Activated CD8-positive, alpha-beta T cell treated with anti-CD3 and anti-CD28 coated beads, Interleukin-2, amount 10 ng/mL, durations not matched to agents 7 days and 5 days (primary cell): ENCODE results near the gene ADI1. TPM values are rescaled to one million over a fixed set of nuclear protein-coding genes. Genes with fewer than 3 reads are reported as not detected.
A peak's percentile ranks its signal among the peaks of the same experiment; 100 is the strongest.

ENCODE experiments used
- ATAC-seq: fragments of 150-1000 bp; cut with Tn5 transposase; one replicate; pipeline ENCODE4 v1.10.0; 2021; ENCODE audit warnings: moderate library complexity
- CTCF ChIA-PET: fragments of 350-600 bp; sonication (Branson Sonifier 250); formaldehyde crosslinking; loops from one replicate; lab custom pipeline; 2021; ENCODE audit warnings: antibody characterized with exemption; lab: Charles Lee
- POLR2A ChIA-PET: fragments of 350-600 bp; sonication (Branson Sonifier 250); formaldehyde crosslinking; loops from one replicate; lab custom pipeline; 2021; ENCODE audit warnings: antibody characterized with exemption; lab: Charles Lee
- DNase-seq: peaks from one replicate; pipeline ENCODE4 v3.0.0-alpha.2; 2020
- H3K27ac Mint-ChIP-seq: one replicate; pipeline ENCODE4 v1.8.0; 2021; ENCODE audit warnings: mild to moderate bottlenecking, mixed read lengths
- H3K27me3 Mint-ChIP-seq: one replicate; pipeline ENCODE4 v1.8.0; 2021; ENCODE audit warnings: low read depth, mixed read lengths
- H3K36me3 Mint-ChIP-seq: one replicate; pipeline ENCODE4 v1.8.0; 2021; ENCODE audit warnings: low read depth, mixed read lengths
- H3K4me1 Mint-ChIP-seq: one replicate; pipeline ENCODE4 v1.8.0; 2021; ENCODE audit warnings: low read depth, mixed read lengths
- H3K4me3 Mint-ChIP-seq: one replicate; pipeline ENCODE4 v1.8.0; 2021; ENCODE audit warnings: mild to moderate bottlenecking, mixed read lengths
- H3K9me3 Mint-ChIP-seq: one replicate; pipeline ENCODE4 v1.8.0; 2022; ENCODE audit warnings: mixed read lengths; ENCODE audit not compliant: insufficient read depth
- total RNA-seq, 2 experiments: library from RNA; stranded (reverse); gene quantifications; one replicate each; pipeline ENCODE4 v1.2.3, GENCODE V29; 2021

ADI1 gene
- total RNA-seq, 2 experiments from 2014 or later = 17.5 to 19.8 TPM

DNA sequence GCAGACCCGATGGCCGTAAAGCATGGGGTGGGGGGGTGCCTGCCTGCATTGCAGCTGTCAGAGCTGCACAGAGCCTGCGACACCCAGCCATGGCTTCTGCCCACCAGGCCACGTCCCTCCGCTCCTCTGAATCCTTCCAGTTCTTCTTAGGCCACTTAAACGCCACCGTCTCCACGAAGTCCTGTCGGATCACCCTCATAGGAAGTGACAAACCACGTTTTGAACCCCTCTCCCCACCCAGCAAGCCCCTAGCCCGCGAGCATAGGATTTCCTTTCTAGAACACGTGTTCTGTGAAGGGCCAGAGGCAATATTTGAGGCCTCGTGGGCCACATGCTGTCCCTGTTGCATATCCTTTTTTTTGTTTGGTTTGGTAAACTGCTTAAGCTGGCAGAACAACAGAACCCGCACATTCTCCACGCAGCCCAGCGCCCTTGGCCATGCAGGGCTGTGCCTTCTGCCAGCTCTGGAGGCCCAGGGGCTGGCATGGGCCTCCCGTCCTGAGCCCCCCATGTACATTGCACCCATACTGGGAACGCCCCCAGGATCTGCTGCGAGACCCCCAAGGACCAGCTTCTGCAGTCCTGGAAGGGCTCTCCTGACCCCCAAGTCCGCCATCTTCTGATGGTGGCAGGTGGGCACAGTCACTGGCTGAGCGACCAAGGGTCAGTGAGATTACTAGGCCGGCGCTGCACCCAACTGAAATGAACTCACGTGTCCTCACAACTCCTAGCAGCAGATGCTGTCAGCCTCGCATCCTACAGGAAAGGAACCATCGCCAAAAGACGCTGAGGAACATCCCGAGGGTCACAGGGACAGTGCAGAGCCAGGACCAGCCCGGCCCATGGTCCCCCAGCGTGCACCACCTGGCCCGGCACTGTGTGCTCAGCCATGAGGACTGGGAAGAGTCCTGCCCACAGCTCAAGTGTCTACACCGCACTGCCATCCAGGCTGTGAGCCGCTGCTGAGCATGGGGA is 35.1 kb downstream of the ADI1 start:
- CTCF ChIA-PET = no interaction called here
- no peak overlapping the region for H3K4me3 Mint-ChIP-seq
- POLR2A ChIA-PET = no interaction called here
- H3K4me1 Mint-ChIP-seq = no peaks in the 10 kb centered on the region
- no peak overlapping the region for H3K27ac Mint-ChIP-seq
- H3K9me3 Mint-ChIP-seq = no peaks in the 10 kb centered on the region
- ATAC-seq (no peak), DNase-seq (no peak)
- H3K36me3 Mint-ChIP-seq = peaks cover 7% of the 10 kb centered on the region
- no peaks in the 10 kb centered on the region for H3K27me3 Mint-ChIP-seq

DNA sequence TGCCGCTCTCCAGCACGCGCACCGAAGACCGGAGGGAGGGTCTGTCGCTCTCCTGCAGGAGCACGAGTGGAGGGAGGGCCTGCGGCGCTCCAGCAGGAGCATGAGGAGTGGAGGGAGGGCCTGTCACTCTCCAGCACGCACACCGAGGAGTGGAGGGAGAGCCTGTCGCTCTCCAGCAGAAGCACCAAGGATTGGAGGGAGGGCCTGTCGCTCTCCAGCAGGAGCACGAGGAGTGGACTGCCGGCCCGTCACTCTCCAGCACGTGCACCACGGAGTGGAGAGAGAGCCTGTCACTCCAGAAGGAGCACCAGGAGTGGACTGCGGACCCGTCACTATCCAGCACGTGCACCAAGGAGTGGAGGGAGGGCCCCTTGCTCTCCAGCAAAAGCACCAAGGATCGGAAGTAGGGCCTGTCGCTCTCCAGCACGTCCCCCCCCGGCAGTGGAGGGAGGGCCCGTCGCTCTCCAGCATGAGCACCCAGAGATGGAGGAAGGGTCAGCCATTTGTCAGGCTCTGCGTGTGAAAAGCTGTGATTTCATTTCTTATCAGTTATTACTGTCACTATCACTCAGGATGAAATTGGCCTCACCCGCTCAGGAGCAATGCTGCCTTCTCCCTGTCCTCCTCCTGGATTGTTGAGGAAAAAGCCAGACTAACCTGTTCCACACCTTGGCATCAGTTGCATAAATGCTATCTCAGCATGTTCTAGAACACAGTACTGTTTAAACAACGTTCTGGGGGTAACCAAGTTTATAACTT is 35.9 kb downstream of the ADI1 start:
- H3K4me1 Mint-ChIP-seq = no peaks in the 10 kb centered on the region
- CTCF ChIA-PET = no interaction called here
- H3K9me3 Mint-ChIP-seq = no peaks in the 10 kb centered on the region
- H3K36me3 Mint-ChIP-seq = peaks cover 9% of the 10 kb centered on the region
- H3K4me3 Mint-ChIP-seq = no peak overlapping the region
- no peak overlapping the region for H3K27ac Mint-ChIP-seq
- POLR2A ChIA-PET = no interaction called here
- DNase-seq = no peak
- no peaks in the 10 kb centered on the region for H3K27me3 Mint-ChIP-seq
- ATAC-seq = peak; percentile 27

DNA sequence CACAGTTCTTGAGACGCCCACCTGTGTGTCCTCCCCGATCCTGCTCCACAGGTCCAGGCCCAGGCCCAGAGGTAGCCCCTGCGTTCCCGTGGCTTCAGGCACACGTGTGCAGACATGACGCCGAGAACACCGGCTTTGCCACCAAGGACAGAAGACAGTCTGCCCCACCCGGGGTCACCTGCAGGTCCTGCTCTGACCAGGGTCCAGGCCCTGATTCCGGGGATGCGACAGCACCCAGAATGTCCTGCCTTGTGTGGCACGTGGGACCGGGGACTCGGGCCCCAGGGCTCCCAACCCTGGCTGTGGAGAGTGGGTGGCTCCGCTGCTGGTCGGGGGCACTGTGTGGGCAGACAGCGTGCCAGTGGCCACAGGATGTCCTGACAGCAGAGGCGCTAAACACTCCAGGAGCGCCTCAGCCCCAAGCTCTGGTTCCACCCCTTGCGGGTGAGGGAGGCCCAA is 36.9 kb downstream of the ADI1 start:
- Mint-ChIP-seq H3K36me3 (peaks cover 9% of the 10 kb centered on the region), H3K4me3 (no peak overlapping the region), H3K4me1 (no peaks in the 10 kb centered on the region), H3K27me3 (no peaks in the 10 kb centered on the region), H3K27ac (no peak overlapping the region), H3K9me3 (no peaks in the 10 kb centered on the region)
- CTCF ChIA-PET = no interaction called here
- no peak for DNase-seq
- ATAC-seq = no peak
- POLR2A ChIA-PET = no interaction called here

DNA sequence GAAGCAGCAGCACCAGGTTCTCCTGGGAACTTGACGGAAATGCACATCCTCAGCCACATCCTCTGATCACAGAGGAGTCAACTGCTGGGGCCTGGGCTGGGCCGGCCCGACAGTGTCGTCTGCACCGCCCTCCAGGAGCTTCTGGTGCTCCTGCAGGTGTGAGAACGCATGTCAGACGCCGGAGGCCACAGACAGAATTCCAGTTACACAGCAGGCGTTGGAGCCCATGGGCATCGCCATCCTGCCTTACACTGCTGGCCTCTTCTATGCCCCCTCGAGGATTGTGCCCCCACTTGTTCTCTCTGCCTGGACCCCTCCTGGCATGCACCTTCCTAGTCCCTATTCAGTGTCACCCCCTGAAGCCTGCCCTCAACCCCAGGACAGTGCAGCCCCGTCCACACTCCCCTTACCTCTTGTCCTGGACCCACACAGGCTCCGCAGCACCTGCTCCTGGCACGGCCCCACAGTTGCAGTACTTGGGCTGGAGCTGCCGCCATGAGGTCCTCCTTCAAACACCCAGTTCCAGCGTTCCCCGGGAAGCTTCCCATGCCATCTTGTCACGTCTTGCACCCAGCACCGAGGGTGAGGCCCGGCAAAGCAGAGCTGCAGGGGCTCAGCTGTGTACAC is 37.5 kb downstream of the ADI1 start:
- CTCF ChIA-PET = no interaction called here
- DNase-seq = no peak
- POLR2A ChIA-PET = no interaction called here

DNA sequence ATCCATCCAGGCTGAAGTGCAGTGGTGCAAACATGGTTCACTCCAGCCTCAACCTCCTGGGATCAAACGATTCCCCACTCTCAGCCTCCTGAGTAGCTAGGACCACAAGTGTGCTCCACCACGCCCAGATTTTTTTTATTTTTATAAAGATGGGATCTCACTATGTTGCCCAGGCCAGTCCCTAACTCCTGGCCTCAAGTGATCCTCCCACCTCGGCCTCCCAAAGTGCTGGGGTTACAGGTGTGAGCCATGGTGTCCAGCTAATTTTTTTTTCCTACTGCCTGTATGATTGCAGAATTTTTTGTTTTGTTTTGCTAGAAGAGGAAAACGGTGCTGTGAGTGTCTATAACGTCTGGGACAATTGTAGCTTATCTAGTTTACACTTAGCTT is 38.3 kb downstream of the ADI1 start:
- H3K27me3 Mint-ChIP-seq = no peaks in the 10 kb centered on the region
- no peak overlapping the region for H3K27ac Mint-ChIP-seq
- no peak overlapping the region for H3K4me3 Mint-ChIP-seq
- no peaks in the 10 kb centered on the region for H3K9me3 Mint-ChIP-seq
- no peak for ATAC-seq
- ChIA-PET POLR2A (no interaction called here), CTCF (no interaction called here)
- no peak for DNase-seq
- H3K4me1 Mint-ChIP-seq = no peaks in the 10 kb centered on the region
- H3K36me3 Mint-ChIP-seq = peaks cover 9% of the 10 kb centered on the region

More for the DNA sequence above, 37.5 kb downstream of the ADI1 start:
- no peaks in the 10 kb centered on the region for H3K4me1 Mint-ChIP-seq
- H3K27ac Mint-ChIP-seq = no peak overlapping the region
- H3K4me3 Mint-ChIP-seq = no peak overlapping the region
- H3K36me3 Mint-ChIP-seq = peaks cover 9% of the 10 kb centered on the region
- no peak for ATAC-seq
- H3K9me3 Mint-ChIP-seq = no peaks in the 10 kb centered on the region
- H3K27me3 Mint-ChIP-seq = no peaks in the 10 kb centered on the region

DNA sequence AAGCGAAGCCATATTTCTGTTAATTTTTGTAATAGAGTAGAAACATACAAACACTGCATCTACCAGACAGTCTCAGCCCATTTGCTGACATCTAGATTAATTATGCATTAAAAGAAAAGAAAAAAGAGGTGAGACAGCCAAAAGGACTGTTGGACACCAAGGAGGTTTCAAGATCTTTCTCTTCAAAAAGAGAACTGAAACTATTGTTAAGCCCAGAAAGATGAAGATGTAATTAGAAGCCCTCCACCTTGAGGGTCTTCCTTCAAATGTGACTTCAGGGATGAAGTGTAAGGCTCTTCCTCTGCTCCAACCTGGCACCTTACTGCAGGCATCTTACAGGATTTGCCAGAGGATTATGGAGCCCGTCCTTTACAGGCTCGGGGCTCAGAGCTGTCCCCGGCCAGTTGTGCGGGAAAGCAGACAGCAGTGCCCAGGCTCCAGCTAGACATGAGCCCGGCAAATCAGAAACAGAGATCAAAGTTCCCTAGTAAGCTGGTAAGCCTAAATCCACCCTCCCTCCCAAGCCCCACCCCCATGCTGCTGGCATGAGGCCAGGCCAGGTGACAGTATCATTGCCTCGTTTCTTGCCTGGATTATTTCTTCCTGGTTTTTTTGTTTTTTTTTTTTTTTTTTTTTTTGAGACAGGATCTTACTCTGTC is 38.9 kb downstream of the ADI1 start:
- POLR2A ChIA-PET = no interaction called here

DNA sequence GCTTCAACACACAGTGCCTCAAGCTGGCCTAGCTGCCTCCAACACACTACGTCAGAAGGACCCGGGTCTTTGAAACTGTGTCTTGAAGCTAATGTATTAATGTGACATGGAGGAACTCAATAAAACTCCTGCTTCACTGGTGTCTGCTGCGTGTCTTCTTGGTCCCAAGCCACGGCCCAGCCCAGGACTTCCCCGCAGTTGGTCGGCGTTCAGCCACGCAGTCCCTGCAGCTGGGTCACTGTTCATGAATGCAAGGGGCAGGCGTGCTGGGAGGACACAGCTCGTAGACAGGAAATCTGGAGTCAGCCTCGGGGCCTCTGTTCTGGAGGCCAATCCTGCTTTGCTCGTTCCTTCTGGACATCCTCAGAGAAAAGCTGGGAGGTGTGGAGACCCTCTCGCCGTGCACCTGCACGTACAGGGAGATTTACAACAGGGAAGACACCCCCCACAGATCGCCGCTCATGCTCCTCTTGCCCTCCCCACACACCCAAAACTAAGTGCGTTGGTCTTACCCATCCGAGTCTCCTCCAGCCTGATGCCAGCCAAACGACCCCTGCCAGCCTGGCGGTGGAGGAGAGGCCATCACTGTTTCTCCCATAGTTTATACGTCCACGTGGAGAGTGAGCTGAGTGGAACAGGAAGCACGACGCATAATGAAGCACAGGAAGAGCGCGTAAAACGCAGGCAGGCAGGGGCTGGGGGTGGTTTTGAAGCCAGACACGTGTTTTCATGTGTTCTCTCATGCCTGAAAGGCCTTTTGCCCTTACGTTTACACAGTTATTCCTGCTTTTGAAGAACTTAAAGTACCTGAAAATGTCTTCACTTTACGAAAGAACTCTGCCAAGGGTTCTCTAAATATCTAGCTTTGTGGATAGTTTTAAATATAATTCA is 39.7 kb downstream of the ADI1 start:
- ChIA-PET POLR2A (no interaction called here), CTCF (interaction anchor here (1.5 kb wide), 1 partner anchor 19 kb away, joined by 3 read pairs; no protein-coding TSS in a partner anchor)
- Mint-ChIP-seq H3K9me3 (no peaks in the 10 kb centered on the region), H3K4me1 (no peaks in the 10 kb centered on the region), H3K27ac (no peak overlapping the region), H3K27me3 (no peaks in the 10 kb centered on the region), H3K36me3 (peaks cover 9% of the 10 kb centered on the region), H3K4me3 (no peak overlapping the region)
- no peak for ATAC-seq
- DNase-seq = no peak

More for the DNA sequence above, 38.9 kb downstream of the ADI1 start:
- Mint-ChIP-seq H3K4me1 (no peaks in the 10 kb centered on the region), H3K36me3 (peaks cover 9% of the 10 kb centered on the region), H3K4me3 (no peak overlapping the region), H3K27ac (no peak overlapping the region), H3K27me3 (no peaks in the 10 kb centered on the region), H3K9me3 (no peaks in the 10 kb centered on the region)
- ATAC-seq (no peak), DNase-seq (no peak)
- CTCF ChIA-PET = interaction anchor here (1.5 kb wide), 1 partner anchor 20 kb away, joined by 3 read pairs; no protein-coding TSS in a partner anchor

DNA sequence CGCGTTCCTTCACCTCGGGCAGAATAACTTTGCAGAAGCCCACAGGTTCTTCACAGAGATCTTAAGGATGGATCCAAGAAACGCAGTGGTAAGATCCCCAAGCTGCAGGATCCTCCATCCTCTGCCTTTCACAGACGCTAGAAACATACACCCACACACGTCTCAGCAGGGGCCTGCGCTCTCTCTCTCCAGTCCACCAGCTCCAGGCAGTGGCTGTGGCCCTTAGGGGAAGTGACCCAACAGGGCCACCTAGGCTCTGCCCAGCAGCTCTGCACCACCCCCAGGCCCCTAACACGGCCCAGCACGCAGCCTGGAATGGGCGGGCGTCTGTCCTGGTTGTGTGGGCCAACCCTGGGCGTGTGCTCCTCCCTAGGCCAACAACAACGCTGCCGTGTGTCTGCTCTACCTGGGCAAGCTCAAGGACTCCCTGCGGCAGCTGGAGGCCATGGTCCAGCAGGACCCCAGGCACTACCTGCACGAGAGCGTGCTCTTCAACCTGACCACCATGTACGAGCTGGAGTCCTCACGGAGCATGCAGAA is 40.4 kb downstream of the ADI1 start:
- H3K4me1 Mint-ChIP-seq = no peaks in the 10 kb centered on the region
- no peak overlapping the region for H3K27ac Mint-ChIP-seq
- H3K36me3 Mint-ChIP-seq = peaks cover 9% of the 10 kb centered on the region
- no peaks in the 10 kb centered on the region for H3K27me3 Mint-ChIP-seq
- no peaks in the 10 kb centered on the region for H3K9me3 Mint-ChIP-seq
- POLR2A ChIA-PET = no interaction called here
- ATAC-seq = no peak
- CTCF ChIA-PET = interaction anchor here (1.5 kb wide), 1 partner anchor 18 kb away, joined by 3 read pairs; no protein-coding TSS in a partner anchor
- DNase-seq = no peak
- H3K4me3 Mint-ChIP-seq = no peak overlapping the region

DNA sequence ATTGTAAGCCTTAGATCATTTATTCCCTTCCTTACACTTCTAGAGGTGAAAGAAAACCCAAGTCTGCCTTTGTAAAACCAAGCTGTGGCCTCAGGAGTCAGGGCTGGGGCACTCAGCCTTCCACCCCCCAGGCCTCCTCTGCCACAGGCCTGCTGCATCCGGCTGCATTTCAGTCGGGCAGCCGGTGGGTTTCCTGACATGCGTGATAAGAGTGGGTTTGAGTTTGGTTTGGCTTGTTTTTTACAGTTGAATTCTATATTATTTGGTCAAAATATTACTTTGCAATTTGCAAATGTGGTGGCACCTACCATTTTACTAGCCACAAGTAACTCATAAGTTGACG is 42.4 kb downstream of the ADI1 start:
- no peaks in the 10 kb centered on the region for H3K27me3 Mint-ChIP-seq
- ChIA-PET CTCF (interaction anchor here (0.9 kb wide), 1 partner anchor 53 kb away, joined by 3 read pairs; no protein-coding TSS in a partner anchor), POLR2A (no interaction called here)
- DNase-seq = no peak
- no peaks in the 10 kb centered on the region for H3K4me1 Mint-ChIP-seq
- H3K4me3 Mint-ChIP-seq = no peak overlapping the region
- no peak overlapping the region for H3K27ac Mint-ChIP-seq
- ATAC-seq = no peak
- peaks cover 8% of the 10 kb centered on the region for H3K36me3 Mint-ChIP-seq
- H3K9me3 Mint-ChIP-seq = no peaks in the 10 kb centered on the region

DNA sequence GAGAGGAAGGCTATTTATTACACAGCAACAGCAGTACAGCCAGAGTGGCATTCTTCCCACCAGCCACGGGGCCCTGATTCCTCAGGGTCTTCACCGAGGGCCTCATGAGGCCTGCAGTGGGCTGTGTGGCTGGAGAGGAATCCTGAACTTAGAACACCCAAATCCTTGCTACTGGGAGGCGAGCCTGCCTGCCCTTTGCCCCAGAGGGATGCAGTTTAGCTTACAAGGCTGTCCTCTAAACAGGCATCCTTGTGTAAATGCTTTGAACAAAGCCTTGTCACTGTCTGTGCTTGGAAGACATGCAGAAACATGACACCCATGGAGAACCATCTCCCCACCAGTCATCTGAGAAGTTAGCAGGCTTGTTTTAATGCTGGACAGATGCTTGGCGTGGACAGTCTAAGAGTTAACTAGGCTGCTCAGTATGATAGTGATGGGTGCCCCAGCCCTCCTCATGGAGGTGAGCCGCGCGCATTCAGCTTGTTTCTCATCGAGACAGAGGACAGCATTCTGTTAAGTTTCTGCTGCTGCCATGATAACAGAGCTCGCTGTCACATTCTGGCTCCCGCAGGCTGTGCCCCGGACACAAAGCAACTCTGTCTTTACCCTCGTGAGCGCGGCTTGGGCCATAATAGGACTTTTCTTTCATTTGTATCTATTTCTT is 42.9 kb downstream of the ADI1 start:
- no peaks in the 10 kb centered on the region for H3K4me1 Mint-ChIP-seq
- ATAC-seq (no peak), DNase-seq (no peak)
- peaks cover 8% of the 10 kb centered on the region for H3K36me3 Mint-ChIP-seq
- ChIA-PET POLR2A (no interaction called here), CTCF (interaction anchor here (0.9 to 1.3 kb wide), 2 partner anchors 15 to 52 kb away, joined by 3 read pairs; no protein-coding TSS in a partner anchor)
- no peaks in the 10 kb centered on the region for H3K27me3 Mint-ChIP-seq
- no peak overlapping the region for H3K27ac Mint-ChIP-seq
- no peaks in the 10 kb centered on the region for H3K9me3 Mint-ChIP-seq
- no peak overlapping the region for H3K4me3 Mint-ChIP-seq
